Kidney (tissue), 14 donors: ENCODE data around the gene POLE2. TPM values are rescaled to one million over a fixed set of nuclear protein-coding genes. Genes with fewer than 3 reads are reported as not detected.

ENCODE experiments used
- DNase-seq, 5 donors: peaks; one replicate each; pipeline ENCODE4 v3.0.0-alpha.2; 2013 to 2020
- FAIRE-seq: peaks from 2 replicates; lab custom pipeline; 2012; peaks lifted over from hg19 to GRCh38; lab: Jason Lieb, UNC
- H3K27ac ChIP-seq, 2 donors: one replicate each; pipeline ENCODE4 v1.7.0; 2013; ENCODE audit warnings: low read depth in 2 of 2, low read length in 2 of 2, inconsistent platforms in 1 of 2
- H3K27me3 ChIP-seq: one replicate; pipeline ENCODE4 v1.7.1; 2013; ENCODE audit warnings: low read length, inconsistent platforms; ENCODE audit not compliant: control insufficient read depth, insufficient read depth
- H3K36me3 ChIP-seq, 3 donors: one replicate each; pipeline versions ENCODE4 v1.7.0 to v1.7.1; 2013; ENCODE audit warnings: low read length in 3 of 3, control low read depth in 1 of 3, inconsistent platforms in 1 of 3; ENCODE audit not compliant: insufficient read depth in 3 of 3, control insufficient read depth in 2 of 3
- H3K4me1 ChIP-seq, 3 donors: one replicate each; pipeline versions ENCODE4 v1.7.0 to v1.7.1; 2013; ENCODE audit warnings: low read length in 3 of 3, inconsistent platforms in 1 of 3, low read depth in 1 of 3; ENCODE audit not compliant: control insufficient read depth in 2 of 3, insufficient read depth in 2 of 3
- H3K4me3 ChIP-seq, 3 donors: one replicate each; pipeline versions ENCODE4 v1.7.0 to v1.8.1; 2013; ENCODE audit warnings: low read length in 3 of 3, control low read depth in 1 of 3, inconsistent platforms in 1 of 3
- H3K9ac ChIP-seq, 3 donors: one replicate each; pipeline versions ENCODE4 v1.7.0 to v1.7.1; 2013; ENCODE audit warnings: low read length in 3 of 3, control low read depth in 1 of 3, inconsistent platforms in 1 of 3
- H3K9me3 ChIP-seq, 3 donors: one replicate each; pipeline versions ENCODE4 v1.7.0 to v1.7.1; 2013; ENCODE audit warnings: low read length in 3 of 3, control low read depth in 1 of 3, inconsistent platforms in 1 of 3; ENCODE audit not compliant: control insufficient read depth in 2 of 3, insufficient read depth in 1 of 3
- intact Hi-C: fragments of 100-400 bp; cut with DNase I; formaldehyde crosslinking; loops from one replicate; pipeline ENCODE4 v1.11.1; 2022
- polyA plus RNA-seq: library from polyadenylated mRNA; stranded (reverse); fragments of 350-450 nt; fragmentation: Illumina TruSeq; extraction: RNeasy Lipid Tissue Mini Kit (QIAGEN cat#74804); gene quantifications from one replicate; pipeline ENCODE4 v1.2.3, GENCODE V29; 2014; ENCODE audit warnings: low read depth, low replicate concordance; ENCODE audit not compliant: insufficient read depth
- total RNA-seq: library from RNA; stranded (reverse); fragmentation: NEBNext Ultra II Directional; extraction: Animal tissue kit (Norgen Biotek cat#: 25700); gene quantifications from one replicate; pipeline ENCODE4 v1.2.1, GENCODE V29; 2021
- TF ChIP-seq, protein P1 (sequence below): IDR thresholded peaks from 3 replicates; pipeline ENCODE4 v1.5.1; 2012; ENCODE audit warnings: mild to moderate bottlenecking, moderate library complexity, borderline replicate concordance; ENCODE audit not compliant: insufficient read depth; ENCODE audit errors: extremely low read depth
- donor health status: control.
- donor health status: control.
- donor health status: control.
- donor health status: control.
- donor health status: control.
- donor health status: DM: yes; HTN: yes; CAD: no.
- donor health status: Normal renal cell carcinoma (clear cell type).

POLE2 gene
- total and polyA plus RNA-seq, 2 donors from 2014 or later = 0.58 to 2.6 TPM

DNA sequence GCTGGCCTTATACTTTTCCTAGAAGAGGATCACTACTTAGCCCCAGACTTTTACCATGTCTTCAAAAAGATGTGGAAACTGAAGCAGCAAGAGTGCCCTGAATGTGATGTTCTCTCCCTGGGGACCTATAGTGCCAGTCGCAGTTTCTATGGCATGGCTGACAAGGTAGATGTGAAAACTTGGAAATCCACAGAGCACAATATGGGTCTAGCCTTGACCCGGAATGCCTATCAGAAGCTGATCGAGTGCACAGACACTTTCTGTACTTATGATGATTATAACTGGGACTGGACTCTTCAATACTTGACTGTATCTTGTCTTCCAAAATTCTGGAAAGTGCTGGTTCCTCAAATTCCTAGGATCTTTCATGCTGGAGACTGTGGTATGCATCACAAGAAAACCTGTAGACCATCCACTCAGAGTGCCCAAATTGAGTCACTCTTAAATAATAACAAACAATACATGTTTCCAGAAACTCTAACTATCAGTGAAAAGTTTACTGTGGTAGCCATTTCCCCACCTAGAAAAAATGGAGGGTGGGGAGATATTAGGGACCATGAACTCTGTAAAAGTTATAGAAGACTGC, 65.9 kb downstream of the POLE2 start:
- H3K4me3 ChIP-seq = peak overlapping the region; percentile 60 to 99 (median 86)
- H3K9me3 ChIP-seq = no peaks in the 10 kb centered on the region
- FAIRE-seq (no peak), DNase-seq (no peak)
- no peak overlapping the region for H3K27ac ChIP-seq
- no peaks in the 10 kb centered on the region for H3K27me3 ChIP-seq
- intact Hi-C loops = no loop called here
- H3K9ac ChIP-seq = peak overlapping the region in 1 of 3 donors; percentile 98
- TF ChIP-seq, protein P1, sequence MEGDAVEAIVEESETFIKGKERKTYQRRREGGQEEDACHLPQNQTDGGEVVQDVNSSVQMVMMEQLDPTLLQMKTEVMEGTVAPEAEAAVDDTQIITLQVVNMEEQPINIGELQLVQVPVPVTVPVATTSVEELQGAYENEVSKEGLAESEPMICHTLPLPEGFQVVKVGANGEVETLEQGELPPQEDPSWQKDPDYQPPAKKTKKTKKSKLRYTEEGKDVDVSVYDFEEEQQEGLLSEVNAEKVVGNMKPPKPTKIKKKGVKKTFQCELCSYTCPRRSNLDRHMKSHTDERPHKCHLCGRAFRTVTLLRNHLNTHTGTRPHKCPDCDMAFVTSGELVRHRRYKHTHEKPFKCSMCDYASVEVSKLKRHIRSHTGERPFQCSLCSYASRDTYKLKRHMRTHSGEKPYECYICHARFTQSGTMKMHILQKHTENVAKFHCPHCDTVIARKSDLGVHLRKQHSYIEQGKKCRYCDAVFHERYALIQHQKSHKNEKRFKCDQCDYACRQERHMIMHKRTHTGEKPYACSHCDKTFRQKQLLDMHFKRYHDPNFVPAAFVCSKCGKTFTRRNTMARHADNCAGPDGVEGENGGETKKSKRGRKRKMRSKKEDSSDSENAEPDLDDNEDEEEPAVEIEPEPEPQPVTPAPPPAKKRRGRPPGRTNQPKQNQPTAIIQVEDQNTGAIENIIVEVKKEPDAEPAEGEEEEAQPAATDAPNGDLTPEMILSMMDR = no peak
- peaks cover 2 to 5% (median 3%) of the 10 kb centered on the region in 3 donors for H3K36me3 ChIP-seq
- H3K4me1 ChIP-seq = peaks cover 0 to 9% (median 6%) of the 10 kb centered on the region in 3 donors

DNA sequence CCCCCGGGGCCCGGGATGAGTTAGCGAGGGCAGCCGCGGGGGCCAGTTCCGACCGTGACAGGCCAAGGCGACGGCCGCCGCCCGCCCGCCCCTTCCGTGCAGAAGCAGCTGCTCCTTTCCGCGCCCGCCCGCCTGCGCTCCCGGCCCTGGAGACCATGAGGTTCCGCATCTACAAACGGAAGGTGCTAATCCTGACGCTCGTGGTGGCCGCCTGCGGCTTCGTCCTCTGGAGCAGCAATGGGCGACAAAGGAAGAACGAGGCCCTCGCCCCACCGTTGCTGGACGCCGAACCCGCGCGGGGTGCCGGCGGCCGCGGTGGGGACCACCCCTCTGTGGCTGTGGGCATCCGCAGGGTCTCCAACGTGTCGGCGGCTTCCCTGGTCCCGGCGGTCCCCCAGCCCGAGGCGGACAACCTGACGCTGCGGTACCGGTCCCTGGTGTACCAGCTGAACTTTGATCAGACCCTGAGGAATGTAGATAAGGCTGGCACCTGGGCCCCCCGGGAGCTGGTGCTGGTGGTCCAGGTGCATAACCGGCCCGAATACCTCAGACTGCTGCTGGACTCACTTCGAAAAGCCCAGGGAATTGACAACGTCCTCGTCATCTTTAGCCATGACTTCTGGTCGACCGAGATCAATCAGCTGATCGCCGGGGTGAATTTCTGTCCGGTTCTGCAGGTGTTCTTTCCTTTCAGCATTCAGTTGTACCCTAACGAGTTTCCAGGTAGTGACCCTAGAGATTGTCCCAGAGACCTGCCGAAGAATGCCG, 66.7 kb downstream of the POLE2 start:
- H3K9ac ChIP-seq = peak overlapping the region; percentile 20 to 98 (median 85)
- H3K36me3 ChIP-seq = peaks cover 2 to 5% (median 3%) of the 10 kb centered on the region in 3 donors
- TF ChIP-seq, protein P1 = no peak
- intact Hi-C loops = no loop called here
- FAIRE-seq (no peak), DNase-seq (peak; percentile 73 to 92 (median 81))
- no peaks in the 10 kb centered on the region for H3K9me3 ChIP-seq
- H3K27ac ChIP-seq = peak overlapping the region; percentile 90 to 96
- no peaks in the 10 kb centered on the region for H3K27me3 ChIP-seq
- H3K4me3 ChIP-seq = peak overlapping the region; percentile 60 to 99 (median 86)
- peaks cover 0 to 9% (median 6%) of the 10 kb centered on the region in 3 donors for H3K4me1 ChIP-seq

DNA sequence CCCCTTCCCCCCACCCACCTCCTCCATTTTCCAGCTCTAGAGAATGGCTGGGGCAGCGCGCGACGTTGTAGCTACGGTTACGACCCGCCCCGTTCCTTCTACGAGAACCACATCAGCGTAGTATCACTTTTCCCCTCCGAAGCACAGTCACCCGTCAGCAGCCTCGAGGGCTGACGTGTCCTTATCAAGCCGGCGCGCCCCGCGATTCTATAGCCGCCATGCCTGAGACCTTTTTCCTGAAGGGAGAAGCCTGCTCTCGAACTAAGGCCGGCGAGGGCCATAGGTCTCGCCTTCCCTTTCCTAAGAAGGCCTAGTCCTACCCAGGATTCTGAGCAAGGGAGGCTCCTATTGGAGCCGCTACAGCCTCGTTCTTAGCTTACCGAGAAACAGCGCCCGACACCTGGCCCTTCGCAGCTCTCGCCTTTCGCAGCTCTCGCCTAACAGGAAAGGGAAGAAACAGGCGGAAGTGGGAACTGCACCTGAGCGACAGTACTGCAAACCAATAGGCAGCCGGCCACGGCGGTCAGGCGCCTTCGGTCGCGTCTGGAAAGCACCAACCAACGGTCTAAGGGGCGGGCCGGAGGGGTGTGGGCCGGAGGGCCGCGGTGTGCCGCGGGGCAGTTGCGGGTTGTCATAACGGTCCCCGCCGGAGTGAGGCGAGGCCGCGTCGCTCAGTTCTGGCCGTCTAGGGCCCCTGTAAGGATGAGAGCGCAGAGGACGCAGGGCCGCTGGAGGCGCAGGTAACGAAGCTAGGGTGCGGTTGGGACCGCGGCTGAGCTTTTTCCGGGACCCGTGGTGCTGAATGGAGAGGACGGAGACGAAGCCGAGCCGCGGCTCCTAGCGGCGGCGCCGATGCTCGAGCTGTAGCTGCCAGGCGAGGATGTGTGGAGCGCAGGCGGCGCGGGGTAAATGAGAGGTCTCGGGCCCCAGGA, 67.6 kb downstream of the POLE2 start, which contains the start of the genes MGAT2 and RPL36AL:
TSS of gene MGAT2 (plus strand) at position 618 of the 932 bp plus-strand sequence. CDS start 470 bp downstream, outside the sequence.
TSS of gene RPL36AL (minus strand) at position 445 of the 932 bp plus-strand sequence. CDS start 1,522 bp downstream, outside the sequence.
- peak within 1 kb of the TSS; percentile 90 to 96 for H3K27ac ChIP-seq
- H3K4me1 ChIP-seq = peaks cover 0 to 9% (median 6%) of the 10 kb centered on the region in 3 donors
- H3K4me3 ChIP-seq = peak within 1 kb of the TSS; percentile 79 to 99 (median 86)
- FAIRE-seq (no peak), DNase-seq (peak; percentile 98 to 99 (median 99))
- TF ChIP-seq, protein P1 = peak; percentile 8
- peaks cover under 1 to 5% (median 2%) of the 10 kb centered on the region in 3 donors for H3K36me3 ChIP-seq
- H3K9ac ChIP-seq = peak within 1 kb of the TSS; percentile 70 to 98 (median 85)
- intact Hi-C loops = no loop called here
- H3K27me3 ChIP-seq = no peaks in the 10 kb centered on the region
- no peaks in the 10 kb centered on the region for H3K9me3 ChIP-seq
